LHCN-M2 (cell line): ENCODE measurements around the gene WDR38. TPM values are rescaled to one million over a fixed set of nuclear protein-coding genes. Genes with fewer than 3 reads are reported as not detected.

Experiments used
- DNase-seq: peaks from one replicate; pipeline ENCODE4 v3.0.0-alpha.2; 2012; ENCODE audit warnings: low read depth
- total RNA-seq: library from RNA; depleted of rRNA; stranded (reverse); fragments of >200 nt; gene quantifications from 2 replicates; pipeline ENCODE4 v1.2.3, GENCODE V29; 2014

The WDR38 gene
- total RNA-seq, 1 experiment from 2014 or later: not detected

DNA sequence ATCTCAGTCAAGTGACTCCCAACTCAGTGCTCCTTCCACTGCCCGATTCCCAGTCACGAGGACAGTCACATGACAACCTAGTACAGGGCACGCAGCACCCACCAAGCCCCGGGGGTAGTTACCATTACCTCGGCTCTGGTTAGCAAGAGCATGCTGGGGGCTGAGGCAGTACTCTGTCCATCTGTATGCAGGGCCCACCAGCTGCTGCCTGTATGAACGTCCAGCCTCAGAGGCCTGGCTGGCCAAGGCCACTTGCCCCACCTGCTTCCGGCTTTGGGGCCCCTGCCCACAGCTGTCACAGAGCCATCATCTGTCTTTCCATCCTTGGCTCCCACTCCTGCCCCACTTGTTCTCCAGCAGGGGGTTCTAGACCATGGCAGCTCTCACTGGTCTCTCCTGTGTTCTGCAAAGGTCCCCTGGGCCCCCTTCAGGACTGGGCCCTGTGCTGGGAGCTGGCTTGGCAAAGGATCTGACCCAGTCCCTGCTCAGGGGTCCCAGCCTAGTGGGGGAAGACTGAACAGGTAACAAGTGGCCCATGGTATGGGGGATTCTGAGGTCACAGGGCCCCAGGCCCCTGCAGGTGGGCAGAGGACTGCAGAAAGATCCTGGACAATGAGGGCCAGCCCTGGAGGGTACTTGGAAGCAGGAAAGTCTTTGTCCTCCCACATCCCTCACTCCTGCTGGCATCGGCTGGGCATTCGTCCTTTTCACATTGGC lies 5.2 kb downstream of the WDR38 start:
- DNase-seq: peak; percentile 73

DNA sequence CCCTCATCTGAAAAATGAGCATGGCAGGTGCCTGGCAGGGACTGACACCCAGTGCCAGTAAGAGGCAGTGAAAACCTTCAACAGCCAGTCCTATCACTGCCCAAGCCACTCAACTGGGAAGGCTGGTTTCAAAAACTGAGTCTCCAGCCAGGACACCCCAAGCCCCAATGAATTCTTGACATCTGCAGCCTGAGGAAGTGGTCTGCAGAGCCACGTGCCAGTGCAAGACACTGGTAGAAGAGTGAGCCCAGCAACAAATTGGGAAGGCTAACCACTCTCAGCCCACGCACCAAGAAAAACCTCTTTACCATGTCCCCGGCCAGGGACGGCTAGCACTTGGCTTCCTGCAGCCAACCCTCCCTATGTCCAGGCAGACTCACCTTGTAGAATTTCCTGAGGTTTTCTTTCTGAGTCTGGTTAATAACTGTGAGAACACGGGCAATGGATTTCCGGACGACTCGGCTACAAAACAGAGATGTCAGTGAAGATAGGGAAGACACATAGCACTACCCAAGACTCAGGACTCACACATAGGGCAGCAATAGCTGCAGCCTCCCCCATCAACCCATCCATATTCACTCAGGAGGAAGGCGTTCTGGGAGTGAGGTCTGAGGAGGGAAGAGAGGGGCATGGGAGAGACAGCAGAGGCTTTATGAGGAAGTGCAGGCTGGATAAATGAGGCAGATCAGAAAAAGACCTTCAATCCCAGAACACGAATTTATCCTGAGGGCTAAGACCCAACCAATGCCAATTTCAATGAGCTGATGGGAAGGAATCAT lies 6.7 kb downstream of the WDR38 start:
- DNase-seq: no peak

DNA sequence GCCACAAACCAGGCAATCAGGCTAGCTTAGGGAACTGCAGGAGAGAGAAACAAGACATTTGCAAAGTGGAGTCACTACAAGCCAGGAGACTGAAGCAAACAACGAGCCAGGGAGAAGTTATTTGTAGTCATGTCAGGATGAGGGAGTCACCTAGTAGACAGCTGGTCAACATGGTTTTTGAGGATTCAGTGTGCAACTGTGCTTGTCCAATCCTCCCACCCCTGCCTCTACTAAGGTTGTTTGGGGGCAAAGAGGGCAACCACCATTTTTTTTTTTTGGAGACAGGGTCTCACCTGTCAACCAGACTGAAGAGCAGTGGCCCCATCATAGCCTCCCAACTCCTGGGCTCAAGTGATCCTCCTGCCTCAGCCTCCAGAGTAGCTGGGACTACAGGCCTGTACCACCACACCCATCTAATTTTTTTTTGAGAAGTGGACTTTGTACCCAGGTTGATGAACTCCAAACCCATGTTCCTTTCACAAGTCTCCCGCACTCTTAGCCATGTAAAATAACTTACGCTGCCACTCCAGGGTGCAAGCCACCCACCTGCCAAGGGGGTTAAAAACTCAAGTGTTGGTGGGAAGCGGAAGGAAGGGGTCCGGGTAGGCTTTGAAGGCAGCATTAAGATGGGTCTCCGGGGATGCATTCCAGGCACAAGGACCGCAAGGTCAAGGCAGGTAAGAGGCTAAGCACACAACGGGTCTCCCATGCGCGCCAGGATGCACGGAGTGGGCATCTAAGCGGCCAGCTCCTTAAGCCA lies 7.5 kb downstream of the WDR38 start:
- peak; percentile 34 for DNase-seq

DNA sequence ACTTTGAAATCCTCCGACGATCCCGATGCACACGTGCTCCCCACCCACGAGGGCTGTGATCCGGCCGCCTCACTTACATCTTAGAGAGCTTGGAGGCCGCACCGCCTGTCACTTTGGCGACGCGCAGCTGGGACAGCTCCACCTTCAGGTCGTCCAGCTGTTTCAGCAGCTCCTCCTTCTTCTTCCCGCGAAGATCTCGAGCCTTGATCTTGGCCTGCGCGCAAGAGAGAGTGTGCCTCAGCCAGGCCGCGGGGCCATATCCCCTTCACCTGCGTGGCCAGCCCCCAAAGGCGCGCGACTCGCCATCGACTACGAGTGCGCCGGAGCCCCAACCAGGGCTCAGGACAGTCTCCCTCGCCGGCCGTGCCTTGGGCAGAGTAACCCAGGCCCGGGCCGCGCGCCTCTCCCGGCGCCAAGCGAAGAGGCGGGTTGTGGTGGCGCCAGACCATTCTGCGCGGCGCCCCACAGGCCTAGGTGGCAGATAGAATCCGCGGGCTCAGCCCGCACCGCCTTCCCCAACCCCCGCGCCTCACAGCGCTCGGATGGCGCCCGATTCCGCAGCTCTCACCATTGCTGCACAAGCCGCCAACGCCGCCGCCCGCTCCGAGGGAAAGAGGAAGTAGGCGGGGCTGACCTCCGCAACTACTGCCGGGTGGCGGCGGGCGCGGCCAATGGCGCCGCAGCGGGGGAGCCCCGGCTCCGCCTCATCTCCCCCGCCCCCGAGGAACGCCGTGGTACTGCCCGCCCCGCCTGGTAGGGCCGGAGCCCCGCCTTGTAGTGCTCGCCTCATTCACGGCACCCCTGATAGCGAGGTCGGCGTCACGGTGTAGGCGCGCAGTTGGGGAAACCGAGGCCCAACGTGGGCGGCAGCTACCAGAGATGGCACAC lies 8.3 kb downstream of the WDR38 start, which contains the start of the genes ARPC5L and RPL35:
TSS of gene ARPC5L (plus strand) at position 789 of the 888 bp plus-strand sequence. CDS start 7,161 bp downstream, outside the sequence.
TSS of gene RPL35 (minus strand) at position 616 of the 888 bp plus-strand sequence. CDS start at position 571, 45 bp downstream.
- peak; percentile 90 for DNase-seq

DNA sequence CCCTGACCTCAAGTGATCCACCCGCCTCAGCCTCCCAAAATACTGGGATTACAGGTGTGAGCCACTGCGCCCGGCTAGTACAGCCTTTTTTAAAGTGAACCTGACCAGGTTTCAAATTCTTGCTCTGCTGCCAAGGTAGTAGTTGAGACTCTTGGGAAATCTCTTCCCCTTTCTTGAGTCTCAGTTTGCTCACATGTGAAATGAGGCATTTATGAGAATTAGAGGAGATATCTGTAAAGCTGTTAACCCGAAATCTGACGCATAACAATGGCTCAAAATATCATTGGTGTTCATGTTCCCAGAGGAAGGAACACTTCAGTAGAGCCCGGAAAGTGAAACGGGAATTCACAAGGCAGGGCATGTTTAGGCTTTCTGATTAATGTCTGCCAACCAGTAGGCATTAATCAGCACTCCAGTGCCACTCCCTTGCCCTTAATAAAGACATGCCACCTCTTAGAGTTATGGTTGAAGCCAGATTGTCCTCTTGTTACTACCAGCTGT lies 10.2 kb downstream of the WDR38 start:
- DNase-seq: no peak

DNA sequence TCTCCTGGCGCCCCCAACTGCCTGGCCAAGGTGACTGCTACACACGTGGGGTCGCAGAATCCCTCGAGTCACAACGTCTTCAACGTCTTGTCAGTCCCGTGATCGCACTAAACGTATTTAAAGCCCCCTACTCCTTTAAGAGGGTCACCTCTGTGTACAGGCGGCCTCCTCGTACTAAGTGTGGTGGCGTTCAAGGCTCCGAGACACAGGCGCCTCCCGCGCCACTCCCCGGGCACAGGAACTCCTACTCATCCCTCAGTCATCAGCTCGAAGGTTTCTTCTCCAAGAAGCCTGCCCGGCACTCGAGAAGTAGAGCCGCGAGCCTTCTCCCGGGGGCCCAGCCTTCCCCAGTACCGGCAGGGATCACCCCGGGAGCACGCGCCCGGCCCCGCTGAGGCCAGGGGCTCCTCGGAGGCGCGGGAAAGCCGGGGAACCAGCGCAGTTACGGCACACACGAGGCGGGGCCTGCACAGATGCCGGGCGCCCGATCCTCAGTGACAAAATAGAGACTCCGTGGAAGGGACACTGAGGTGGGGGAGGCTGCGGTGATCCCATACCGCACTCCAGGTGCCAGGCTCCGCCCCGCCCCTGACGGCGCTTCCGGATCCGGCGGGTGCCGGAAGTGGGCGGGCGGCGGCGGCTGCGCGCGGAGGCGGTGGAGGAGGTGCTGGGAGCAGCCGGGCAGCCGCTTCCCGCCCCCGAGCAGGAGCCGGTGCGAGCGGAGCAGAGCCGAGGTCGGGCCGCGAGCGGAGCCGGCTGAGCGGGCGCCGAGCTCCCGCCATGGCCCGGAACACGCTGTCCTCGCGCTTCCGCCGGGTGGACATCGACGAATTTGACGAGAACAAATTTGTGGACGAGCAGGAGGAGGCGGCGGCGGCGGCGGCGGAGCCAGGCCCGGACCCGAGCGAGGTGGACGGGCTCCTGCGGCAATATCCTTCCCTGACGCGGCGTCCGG lies 15.5 kb downstream of the WDR38 start:
- DNase-seq: peak; percentile 72

DNA sequence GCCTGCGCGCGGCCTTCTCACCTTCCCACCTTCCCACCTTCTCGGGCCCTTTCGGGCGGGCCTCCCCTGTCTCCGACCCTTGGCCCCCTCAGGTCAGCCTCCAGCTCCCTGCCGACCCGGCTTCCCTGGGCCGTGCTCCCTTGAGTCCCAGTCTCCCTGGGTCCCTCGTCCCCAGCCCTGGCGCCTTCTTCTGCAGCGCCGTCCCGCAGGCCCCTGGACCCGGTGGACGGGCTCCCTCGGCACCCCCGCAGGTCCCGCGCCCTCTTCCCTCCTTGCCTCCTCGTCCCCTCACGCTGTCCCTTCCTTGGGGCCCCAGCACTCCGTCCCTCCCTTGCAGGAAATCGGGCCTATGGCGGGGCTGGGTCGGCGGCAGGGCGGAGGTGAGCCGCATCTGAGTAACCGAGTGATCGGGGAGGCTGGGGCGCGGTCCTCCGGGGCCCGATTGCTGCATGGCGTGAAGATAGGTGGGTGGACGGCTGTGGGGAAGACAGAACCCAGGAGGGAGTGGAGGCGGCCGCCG lies 16.3 kb downstream of the WDR38 start:
- DNase-seq: peak; percentile 15

DNA sequence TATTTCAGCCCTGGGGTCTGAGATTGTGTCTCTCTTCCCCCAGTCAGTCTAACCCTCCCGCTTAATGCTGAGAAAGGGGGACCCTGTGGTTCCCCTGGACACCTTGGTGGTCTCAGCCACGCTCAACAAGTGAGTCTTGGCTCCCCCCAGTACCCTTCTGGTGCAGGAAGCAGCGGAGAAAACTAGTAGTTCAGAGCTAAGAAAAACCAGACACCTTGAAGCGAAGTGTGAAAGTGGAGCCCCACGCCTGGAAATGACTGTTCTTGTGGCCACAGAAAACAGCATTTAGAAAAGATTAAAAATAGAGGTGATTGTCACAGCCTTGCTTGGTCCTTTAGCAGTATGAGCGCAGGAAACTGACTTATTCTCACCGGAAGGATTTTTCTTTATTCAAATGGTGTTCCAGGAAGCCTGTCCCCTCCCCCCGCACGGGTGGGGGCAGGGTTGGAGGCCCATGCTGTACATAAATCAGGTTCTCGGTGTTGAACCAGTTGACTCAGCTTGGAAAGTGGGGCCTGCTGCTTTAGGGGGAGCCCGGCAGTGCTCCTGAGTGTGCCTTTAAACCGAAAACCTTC lies 16.8 kb downstream of the WDR38 start:
- DNase-seq: peak; percentile 49

DNA sequence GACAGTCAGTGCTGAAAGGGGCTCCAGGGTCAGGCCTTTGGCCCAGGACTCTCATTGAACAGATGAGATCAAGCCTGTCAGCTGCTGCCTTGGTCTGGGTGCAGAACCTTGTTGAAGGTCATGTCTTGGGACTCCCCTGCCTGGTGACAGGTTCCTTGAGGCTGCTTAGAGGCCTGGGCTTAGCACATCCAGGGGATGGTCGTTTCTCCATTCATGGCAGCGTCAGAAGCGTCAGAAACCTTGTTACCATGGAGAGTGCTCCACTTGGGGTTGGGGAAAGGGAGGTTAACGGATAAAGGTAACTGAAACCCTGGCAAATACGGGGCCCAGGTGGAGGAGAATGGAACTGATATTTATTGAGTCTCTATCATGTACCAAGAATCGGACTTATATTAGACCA lies 17.5 kb downstream of the WDR38 start:
- no peak for DNase-seq

DNA sequence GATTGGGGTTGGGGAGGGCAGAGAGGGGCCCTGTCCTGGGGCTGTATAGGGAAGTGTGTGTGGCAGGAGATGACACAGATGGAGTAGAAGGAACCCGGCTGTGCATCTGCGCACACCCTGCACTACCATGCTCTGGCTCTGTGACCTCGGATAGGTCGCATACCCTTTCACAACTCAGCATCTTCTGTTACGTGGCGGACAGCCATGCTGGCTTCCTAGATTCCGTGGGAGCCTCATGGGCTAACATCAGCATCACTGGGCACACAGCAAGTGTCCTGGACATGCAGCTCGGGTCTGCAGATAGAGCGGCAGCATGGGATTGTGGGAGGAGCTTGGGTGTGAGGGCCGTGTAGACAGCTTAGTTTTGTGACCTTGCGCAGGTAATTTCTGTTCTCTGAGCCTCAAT lies 17.9 kb downstream of the WDR38 start:
- DNase-seq: no peak

DNA sequence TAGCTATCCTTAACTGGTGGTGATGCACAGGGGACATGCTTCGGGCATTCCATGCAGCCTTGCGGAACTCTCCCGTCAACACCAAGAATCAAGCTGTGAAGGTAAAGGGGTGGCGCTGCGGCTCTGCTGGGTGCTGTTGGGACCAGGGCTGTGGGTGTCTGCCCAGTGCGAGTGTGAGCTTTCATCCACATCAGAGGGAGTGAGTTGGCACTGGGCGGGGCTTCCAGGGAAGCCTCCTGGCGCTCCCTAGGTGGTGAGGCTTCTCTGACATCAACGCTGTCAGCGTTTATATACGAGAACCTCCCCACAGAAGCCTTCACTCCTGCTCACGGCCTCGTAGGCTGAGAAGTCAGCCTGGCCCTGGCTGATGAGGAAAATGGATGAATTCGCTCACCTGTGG lies 20.4 kb downstream of the WDR38 start:
- DNase-seq: no peak

DNA sequence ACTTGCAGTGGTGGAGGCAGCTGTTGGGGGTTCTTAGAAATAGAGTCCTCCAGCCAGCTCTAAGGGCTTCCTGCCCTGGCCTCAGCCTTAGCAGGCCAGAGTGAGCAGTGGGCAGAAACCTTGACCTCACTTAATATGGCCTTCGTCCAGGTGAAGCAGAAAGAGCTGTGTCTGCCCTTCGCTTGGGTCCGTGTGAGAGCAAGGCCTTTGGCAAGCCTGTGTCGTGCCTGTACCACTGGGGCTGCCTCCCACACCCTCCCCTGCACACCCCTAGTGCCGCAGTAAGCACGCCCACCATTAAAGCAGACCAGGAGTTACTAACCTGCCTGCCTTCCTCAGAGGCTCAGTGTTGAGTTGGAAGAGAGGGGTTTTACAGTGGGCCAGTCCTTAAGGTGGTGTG lies 22.2 kb downstream of the WDR38 start:
- DNase-seq: no peak

DNA sequence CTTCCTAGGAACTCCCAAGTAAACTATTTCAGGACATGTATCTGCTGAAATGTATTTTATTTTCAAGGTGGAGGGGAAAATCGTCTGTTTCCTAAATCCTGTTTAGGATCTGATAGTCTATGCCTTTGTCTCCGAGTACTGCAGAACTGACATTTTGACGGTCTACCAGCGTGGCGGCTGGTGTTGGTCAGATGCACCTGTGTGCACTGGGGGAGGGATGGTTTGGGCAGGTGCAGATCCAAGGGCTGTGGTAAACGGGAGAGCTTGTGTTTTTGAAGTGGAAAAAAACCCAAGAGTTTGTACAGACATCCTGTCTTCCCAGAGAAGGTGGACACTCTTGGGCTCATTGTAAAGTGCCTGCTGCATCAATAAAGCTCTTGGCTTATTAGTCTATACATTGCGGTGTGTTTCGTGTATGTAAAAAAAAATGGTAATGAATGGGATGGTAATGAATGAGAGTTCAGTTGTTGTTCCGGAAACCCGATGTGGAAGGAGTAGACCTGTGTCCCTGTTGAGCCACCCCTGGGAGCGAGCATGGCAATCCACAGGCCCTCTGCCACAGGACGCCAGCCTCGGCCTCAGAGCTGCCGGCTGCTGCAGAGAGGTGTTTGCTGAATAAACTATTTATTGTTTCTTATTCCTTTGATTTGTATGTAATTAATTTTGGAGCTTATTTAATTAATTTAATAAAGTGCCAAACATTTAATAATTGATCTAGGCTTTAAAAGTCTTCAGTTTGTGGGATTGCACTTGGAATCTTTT lies 23.9 kb downstream of the WDR38 start:
- DNase-seq: no peak

DNA sequence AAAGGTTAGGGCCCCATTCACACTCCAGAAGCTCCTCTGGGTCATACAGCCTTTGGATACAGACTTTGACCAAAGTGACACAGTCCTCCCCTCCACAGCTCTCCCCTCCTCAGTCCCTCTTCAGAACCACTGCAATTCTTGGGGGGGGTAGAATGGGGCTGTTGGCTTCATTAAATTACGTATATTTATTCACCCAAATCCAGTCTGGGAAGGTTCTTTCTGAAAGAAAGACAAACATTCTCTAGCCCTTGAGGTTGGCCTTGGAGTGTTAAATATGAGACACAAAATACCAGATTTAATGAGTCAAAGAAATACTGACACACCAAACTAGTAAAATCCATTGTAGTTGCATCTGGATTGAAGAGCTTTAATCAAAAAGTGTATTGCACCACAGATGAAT lies 24.8 kb downstream of the WDR38 start:
- no peak for DNase-seq

DNA sequence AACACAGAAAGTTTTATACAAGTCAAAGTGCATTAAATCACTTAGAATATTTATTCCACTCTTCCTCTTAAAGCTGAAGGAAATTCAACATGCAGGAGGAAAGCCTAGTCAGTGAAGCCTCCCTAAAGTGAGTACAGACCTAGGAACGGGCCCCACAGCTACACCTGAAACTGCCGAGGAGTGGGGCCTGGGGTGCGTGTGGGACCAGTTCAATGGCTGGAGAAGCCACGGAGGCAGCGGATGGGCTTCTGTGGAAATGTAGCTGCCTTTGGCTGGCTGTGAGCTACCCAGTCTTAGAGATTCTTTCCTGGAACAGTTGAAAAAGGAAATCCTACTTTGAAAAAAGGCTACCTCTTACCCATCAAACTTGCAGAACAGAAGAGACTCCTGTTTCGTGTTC lies 25.3 kb downstream of the WDR38 start:
- DNase-seq: no peak

DNA sequence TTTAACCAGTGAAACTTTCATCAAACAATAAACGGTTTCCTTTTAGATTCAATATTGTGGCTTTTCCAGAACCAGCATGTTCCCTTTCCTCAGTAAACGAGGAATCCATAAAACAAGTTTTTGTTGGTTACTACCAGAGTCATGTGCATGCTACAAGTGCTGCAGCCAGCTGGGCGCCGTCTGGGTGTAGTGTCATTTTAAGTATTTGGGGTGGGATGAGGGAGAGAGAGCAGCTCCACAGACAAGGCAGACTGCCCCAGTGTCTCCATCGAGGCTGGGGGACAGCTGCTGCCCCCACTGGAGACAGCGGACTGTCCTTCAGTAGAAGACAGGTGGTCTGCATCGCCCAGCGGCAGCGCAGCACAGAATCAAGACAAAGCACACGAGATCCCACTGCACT lies 26.0 kb downstream of the WDR38 start:
- no peak for DNase-seq

DNA sequence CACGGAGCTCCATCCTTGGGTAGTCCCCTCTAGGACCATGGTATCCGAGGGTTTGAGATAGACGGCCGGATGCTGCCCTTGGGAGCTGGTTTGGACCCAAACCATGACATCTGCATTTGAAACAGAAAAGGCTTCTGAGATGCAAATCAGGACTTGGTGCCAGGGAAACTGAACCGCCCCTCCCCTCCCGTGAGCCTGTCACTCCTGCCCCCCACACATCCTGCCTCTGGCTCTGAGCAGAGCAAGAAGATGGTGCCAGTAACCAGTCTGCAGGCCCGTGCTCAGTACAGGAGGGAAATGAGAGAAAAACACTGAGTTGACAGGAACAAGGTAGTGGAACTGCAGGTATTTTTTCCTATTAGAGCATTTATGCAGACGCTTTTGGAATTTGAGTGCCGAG lies 27.2 kb downstream of the WDR38 start:
- DNase-seq: no peak

DNA sequence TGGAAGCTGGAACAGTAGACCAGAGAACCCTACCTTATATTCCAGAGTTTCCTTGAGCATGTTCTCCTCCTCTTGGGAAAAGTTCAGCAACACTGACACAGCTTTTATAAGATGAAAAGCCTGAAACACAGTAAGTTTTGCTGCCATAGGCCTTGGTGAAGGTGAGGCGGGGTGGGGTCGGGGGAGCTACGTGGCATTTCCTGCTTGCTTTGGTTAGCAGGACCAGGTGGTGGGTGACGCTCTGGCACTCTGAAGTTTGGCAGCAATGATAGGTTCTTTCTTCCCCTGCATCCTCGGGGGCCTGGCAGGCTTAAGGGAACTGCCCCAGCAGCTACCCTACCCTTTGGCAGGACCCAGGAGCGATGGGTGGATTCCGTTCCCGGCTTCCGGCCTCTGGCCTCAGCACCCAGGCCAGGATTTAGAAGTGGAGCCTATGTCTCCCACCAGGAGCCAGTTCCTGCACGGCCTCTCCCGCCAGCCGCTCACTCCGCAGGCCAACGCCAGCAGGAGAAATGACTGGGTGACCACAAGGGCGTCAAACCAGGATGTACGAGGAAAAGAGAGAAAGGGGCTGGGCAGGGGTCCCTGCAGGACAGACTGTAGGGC lies 28.0 kb downstream of the WDR38 start:
- DNase-seq: no peak
